ENCODE measurements around the gene MYOG.

Gene MYOG

DNA sequence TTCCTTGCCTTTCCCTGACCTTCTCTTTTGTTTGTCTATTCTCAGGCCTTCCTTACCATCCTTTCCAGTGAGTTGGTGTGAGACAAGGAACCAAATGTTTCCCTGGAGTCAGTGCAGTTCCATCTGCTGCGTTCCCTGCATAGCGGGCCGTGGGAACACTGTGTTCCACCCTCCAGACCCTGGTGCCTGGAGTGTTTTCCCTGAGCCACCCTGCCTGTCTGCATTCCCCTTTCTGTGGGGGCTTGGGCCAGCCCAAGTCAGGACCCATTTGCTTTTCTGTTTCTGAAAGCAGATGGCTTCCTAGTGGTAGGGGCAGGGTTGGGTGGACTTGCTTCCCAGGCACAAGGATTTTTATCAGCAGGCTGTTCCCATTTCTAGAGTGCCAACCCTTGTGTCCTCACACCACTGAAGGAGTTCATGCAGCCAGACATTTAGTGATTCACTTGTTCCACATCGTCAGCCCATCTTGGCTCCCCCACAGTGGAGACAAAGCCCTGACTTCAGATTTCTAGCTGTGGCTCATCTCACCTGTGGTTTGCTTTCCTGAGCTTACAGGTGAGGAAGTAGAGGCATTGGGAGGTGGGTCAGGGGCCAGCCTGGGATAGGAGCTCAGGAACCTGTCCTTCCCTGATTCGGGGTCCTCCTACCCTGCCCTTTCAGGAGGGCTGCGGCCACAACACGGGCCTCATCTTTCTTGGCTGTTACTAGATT lies 14.1 kb upstream of the MYOG start:
- no peak overlapping the region for H3K4me3 ChIP-seq (ENCODE audit: low read depth, low read length)
- TF ChIP-seq, protein P1, sequence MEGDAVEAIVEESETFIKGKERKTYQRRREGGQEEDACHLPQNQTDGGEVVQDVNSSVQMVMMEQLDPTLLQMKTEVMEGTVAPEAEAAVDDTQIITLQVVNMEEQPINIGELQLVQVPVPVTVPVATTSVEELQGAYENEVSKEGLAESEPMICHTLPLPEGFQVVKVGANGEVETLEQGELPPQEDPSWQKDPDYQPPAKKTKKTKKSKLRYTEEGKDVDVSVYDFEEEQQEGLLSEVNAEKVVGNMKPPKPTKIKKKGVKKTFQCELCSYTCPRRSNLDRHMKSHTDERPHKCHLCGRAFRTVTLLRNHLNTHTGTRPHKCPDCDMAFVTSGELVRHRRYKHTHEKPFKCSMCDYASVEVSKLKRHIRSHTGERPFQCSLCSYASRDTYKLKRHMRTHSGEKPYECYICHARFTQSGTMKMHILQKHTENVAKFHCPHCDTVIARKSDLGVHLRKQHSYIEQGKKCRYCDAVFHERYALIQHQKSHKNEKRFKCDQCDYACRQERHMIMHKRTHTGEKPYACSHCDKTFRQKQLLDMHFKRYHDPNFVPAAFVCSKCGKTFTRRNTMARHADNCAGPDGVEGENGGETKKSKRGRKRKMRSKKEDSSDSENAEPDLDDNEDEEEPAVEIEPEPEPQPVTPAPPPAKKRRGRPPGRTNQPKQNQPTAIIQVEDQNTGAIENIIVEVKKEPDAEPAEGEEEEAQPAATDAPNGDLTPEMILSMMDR (IDR thresholded peaks at IDR 0.05; ENCODE audit: low read depth, low read length), result no peak

DNA sequence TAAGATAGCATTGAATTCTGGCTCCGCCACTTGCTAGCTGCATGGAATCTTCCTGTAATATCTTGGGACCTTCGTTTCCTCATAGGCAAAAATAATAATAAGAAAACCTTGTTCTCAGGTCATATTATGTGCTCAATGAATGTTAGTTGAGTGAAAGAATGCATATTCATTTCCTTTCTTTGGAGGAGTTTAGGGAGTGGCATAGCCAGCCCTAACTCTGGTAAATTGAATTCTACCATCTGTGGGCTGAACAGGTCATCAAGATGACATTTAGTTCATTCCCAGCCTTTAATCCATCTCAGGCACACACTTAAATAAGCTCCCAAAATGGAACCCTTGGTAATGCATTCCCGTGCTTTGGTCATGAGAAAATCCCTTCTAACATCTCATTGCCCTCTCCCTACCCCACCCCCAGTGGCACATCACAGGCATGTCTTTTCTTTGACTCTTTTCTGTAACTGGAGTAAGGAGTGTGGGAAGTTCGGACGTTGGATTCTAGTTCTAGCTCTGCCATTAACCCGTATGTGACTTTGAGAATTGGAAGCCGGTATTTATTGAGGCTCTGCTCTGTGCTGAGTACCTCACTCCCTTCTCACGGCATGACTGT lies 13.2 kb upstream of the MYOG start:
- H3K4me3 ChIP-seq (ENCODE audit: low read depth, low read length), result no peak overlapping the region
- TF ChIP-seq, protein P1 (IDR thresholded peaks at IDR 0.05; ENCODE audit: low read depth, low read length), result no peak

DNA sequence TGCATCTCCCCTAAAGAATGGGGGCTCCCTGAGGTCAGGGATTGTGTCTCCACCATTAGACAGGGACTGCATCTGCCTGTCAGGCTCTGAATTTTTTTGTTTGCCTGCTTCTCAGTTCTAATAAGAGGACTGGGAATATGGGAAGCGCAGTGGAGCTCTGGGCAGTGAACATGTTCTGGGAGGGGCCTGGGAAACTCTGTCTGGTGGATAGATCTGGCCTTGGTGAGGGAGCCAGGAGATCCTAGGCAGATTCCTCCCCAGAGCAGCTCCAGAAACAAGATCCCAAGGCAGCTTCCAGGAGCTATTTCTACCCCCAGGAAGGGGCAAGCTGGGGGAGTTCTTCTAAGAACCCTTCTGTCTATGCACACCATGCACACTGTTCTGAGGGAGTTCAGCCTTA lies 12.6 kb upstream of the MYOG start:
- no peak overlapping the region for H3K4me3 ChIP-seq (ENCODE audit: low read depth, low read length)
- TF ChIP-seq, protein P1 (IDR thresholded peaks at IDR 0.05; ENCODE audit: low read depth, low read length), result no peak

DNA sequence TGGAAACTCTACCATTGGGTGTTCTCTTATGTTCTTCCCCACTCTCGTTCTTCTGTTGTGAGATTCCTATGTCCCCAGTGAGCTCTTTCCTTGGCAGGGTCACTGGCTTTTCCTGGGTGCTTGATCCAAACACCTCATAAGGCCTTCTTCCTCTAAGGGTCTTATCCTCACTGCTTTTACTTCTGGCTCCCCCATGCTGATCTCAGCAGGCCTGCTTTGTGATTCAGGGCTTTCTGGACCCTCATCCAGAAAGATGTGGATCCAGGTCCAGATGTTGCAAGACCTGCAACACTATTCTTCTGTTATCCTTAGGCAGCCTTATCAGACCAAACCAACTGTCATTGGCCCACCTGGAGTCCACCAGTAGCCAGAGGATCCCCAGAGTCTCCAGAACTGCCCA lies 11.2 kb upstream of the MYOG start:
- TF ChIP-seq, protein P1 (IDR thresholded peaks at IDR 0.05; ENCODE audit: low read depth, low read length), result no peak
- no peak overlapping the region for H3K4me3 ChIP-seq (ENCODE audit: low read depth, low read length)

DNA sequence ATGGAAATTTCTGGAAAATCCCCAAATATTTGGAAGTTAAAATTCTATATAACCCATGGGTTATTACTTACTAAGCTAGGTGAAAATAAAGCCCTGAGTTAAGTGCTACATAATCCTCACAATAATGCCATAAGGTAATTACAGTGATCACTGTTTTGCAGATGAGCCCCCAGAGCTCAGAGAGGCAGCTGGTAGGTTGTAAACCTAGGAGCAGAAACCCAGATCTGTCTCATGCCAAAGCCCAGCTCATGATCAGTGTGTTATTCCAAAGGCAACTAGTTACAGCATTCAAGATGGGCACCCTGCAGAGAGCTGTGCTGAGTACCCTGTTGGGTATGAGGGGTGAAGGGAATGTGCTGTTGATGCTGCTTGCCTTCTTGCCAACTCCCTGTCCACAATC lies 10.8 kb upstream of the MYOG start:
- TF ChIP-seq, protein P1 (IDR thresholded peaks at IDR 0.05; ENCODE audit: low read depth, low read length), result no peak
- H3K4me3 ChIP-seq (ENCODE audit: low read depth, low read length), result no peak overlapping the region

DNA sequence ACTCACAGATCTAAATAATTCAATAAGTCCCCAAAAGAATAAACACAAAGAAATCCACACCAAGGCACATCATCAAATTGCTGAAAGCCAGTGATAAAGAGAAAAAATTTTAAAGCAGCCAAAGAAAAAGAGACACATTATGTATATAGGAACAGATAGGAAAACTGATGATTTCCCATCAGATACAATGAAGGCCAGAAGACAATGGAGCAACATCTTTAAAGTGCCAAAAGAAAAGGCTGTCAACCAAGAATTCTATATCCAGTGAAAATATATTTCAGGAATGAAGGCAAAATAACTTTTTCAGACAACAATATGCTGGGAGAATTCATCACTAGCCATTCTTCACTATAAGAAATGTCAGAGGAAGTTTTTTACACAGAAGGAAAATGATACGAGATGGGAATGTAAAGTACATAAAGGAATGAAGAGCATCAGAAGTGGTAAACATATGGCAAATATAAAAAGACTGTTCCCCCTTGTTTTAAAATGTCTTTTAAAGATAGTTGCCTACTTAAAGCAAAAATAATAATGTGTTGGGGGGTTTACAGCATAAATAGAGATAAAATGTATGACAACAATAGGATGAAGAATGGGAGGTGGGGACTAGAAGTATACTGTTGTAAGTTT lies 9.4 kb upstream of the MYOG start:
- no peak overlapping the region for H3K4me3 ChIP-seq (ENCODE audit: low read depth, low read length)
- TF ChIP-seq, protein P1 (IDR thresholded peaks at IDR 0.05; ENCODE audit: low read depth, low read length), result no peak
